Measurements from ENCODE around the gene TJP3. TPM values are rescaled to one million over a fixed set of nuclear protein-coding genes. Genes with fewer than 3 reads are reported as not detected.

The TJP3 gene
- total and polyA plus RNA-seq, 2 donors from 2014 or later, result 26.5 to 32.5 TPM

DNA sequence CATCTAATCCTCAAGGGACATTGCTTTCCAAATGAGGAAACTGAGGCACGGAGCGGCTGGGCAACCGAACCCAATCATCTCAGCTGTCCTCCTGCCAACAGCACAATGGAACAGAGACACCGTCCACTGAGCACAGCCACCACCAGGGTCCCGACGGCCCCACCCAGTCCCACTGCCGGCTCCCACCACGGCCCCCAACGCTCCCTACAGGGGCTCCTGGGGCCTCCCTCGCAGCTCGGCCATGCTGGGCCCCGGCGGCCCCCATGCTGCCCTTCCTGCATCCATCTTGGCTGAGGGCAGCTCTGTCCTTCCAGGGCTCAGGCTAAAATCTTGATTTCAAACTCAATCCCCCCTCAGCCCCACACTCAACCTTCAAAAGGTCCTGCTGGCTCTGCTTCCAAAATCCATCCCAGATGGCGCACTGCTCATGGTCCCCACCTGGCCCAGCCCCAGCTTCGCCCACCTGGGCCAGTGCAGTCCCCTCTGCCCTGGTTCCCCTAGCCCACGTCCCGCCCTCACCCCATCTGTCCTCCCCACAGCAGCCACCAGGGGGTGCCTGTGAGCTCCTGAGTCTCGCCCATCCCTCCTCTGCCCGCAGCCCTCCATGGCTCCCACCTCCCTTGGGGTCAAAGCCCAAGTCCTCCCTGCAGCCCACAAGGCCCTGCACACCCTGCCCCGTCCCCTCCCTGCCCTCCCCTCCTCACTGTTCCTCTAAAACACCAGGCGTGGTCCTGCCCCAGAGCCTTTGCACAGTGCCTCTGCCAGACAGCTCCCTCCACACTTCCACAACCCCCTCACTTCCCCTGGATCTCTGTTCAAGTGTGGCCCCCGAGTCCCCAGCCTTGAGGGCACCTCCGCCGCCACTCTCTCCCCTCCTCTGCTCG is 15.8 kb upstream of the TJP3 start:
- H3K4me1 ChIP-seq (ENCODE audit: control insufficient read depth in 2 of 3, insufficient read depth in 2 of 3, low read depth in 1 of 3, low read length in 3 of 3), result peaks cover 0 to 8% (median 0%) of the 10 kb centered on the region in 3 donors
- no peaks in the 10 kb centered on the region for H3K27me3 ChIP-seq (ENCODE audit: control insufficient read depth, insufficient read depth, low read length)
- TF ChIP-seq, protein P1, sequence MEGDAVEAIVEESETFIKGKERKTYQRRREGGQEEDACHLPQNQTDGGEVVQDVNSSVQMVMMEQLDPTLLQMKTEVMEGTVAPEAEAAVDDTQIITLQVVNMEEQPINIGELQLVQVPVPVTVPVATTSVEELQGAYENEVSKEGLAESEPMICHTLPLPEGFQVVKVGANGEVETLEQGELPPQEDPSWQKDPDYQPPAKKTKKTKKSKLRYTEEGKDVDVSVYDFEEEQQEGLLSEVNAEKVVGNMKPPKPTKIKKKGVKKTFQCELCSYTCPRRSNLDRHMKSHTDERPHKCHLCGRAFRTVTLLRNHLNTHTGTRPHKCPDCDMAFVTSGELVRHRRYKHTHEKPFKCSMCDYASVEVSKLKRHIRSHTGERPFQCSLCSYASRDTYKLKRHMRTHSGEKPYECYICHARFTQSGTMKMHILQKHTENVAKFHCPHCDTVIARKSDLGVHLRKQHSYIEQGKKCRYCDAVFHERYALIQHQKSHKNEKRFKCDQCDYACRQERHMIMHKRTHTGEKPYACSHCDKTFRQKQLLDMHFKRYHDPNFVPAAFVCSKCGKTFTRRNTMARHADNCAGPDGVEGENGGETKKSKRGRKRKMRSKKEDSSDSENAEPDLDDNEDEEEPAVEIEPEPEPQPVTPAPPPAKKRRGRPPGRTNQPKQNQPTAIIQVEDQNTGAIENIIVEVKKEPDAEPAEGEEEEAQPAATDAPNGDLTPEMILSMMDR (IDR thresholded peaks at IDR 0.05; ENCODE audit: borderline replicate concordance, extremely low read depth, insufficient read depth), result peak; percentile 16
- H3K36me3 ChIP-seq (ENCODE audit: control insufficient read depth in 2 of 3, insufficient read depth in 3 of 3, low read length in 3 of 3), result no peaks in the 10 kb centered on the region
- H3K9me3 ChIP-seq (ENCODE audit: control insufficient read depth in 2 of 3, insufficient read depth in 1 of 3, low read length in 3 of 3), result no peaks in the 10 kb centered on the region
- no peak overlapping the region for H3K27ac ChIP-seq (ENCODE audit: low read depth in 2 of 2, low read length in 2 of 2)
- no peak for DNase-seq
- intact Hi-C loops (cut with DNase I), result no loop called here
- H3K4me3 ChIP-seq (ENCODE audit: low read length in 3 of 3), result no peak overlapping the region
- FAIRE-seq, result no peak
- no peak overlapping the region for H3K9ac ChIP-seq (ENCODE audit: low read length in 3 of 3)

DNA sequence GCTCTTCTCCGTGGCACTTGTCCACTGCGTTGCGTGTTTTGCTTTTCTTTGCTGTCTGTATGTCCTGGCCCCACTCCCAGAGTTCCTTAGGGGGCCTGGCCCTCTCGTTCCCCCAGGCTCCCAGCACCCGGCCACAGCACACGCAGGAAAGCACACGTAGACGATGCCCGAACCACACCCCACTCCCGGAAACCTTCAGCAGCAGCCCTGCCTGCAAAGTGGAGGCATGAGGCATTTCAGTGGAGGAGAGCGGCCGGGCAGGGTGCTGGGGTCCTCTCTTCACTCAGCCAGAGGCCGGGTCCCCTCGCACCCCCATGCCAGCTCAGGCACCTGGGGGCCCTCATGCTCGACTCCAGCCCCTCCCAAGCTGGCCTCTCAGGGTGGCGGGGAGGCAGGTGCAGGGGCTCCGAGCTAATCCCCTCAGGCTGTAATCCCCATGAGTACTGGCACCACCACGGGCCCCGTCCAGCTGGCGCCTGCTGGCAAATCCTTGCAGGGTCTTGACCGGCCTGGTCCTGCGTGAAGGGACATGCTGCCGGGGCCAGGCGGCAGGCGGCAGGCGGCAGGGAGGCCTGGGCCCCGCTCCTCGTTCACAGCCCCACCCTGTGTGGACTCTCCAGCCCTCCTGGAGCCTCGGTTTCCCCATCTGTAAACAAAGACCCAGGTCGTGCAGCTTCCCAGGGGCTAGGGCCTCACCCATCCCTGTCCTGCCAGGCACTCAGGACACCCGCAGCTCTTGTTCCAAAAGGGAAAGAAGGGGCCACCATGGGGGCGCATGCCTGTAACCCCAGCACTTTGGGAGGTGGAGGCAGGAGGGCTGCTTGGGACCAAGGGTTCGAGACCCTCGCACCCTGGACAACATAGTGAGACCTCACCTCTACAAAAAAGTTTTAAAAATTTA is 14.9 kb upstream of the TJP3 start:
- TF ChIP-seq, protein P1 (IDR thresholded peaks at IDR 0.05; ENCODE audit: borderline replicate concordance, extremely low read depth, insufficient read depth), result no peak
- intact Hi-C loops (cut with DNase I), result no loop called here
- Histone ChIP-seq H3K9me3 (ENCODE audit: control insufficient read depth in 2 of 3, insufficient read depth in 1 of 3, low read length in 3 of 3) (no peaks in the 10 kb centered on the region), H3K36me3 (ENCODE audit: control insufficient read depth in 2 of 3, insufficient read depth in 3 of 3, low read length in 3 of 3) (no peaks in the 10 kb centered on the region), H3K4me1 (ENCODE audit: control insufficient read depth in 2 of 3, insufficient read depth in 2 of 3, low read depth in 1 of 3, low read length in 3 of 3) (peaks cover 0 to 6% (median 5%) of the 10 kb centered on the region in 3 donors), H3K27me3 (ENCODE audit: control insufficient read depth, insufficient read depth, low read length) (no peaks in the 10 kb centered on the region), H3K4me3 (ENCODE audit: low read length in 3 of 3) (no peak overlapping the region), H3K27ac (ENCODE audit: low read depth in 2 of 2, low read length in 2 of 2) (no peak overlapping the region), H3K9ac (ENCODE audit: low read length in 3 of 3) (no peak overlapping the region)
- no peak for FAIRE-seq
- no peak for DNase-seq

DNA sequence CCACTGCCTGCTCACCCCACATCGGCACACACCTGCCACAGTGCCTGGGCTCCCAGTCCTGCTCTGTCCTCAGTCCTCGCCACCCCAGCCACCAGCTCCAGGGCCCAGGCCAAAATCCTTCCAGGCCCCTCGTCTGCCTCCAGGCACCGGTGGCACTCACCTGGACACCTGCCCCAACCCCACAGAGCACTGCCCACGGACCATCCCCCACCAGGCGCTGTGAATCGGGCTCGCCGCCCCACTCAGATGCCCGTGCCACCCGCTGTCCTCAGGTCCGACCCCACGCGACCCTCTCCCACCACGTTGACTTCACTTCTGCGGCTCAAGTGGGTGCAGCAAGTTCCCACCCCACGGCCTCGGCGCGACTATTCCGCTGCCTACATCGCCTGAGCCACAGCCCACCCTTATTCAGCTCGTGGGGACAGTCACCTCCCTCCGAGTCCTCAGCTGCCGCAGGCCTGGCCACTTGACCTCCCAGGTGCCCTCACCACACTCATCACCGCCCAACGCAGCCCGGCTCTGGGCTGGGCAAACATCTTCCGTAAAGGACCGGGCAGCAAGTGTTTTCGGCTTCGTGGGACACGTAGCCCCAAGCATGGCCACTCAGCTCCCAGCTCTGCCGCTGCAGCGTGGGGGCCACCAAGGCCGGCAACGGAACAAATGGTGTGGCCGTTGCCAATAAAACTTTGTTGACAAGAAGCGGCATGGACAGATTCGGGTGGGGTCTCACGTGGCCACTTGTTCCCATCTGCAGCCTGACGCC is 13.6 kb upstream of the TJP3 start:
- H3K9ac ChIP-seq (ENCODE audit: low read length in 3 of 3), result no peak overlapping the region
- no peak for DNase-seq
- TF ChIP-seq, protein P1 (IDR thresholded peaks at IDR 0.05; ENCODE audit: borderline replicate concordance, extremely low read depth, insufficient read depth), result no peak
- FAIRE-seq, result no peak
- H3K9me3 ChIP-seq (ENCODE audit: control insufficient read depth in 2 of 3, insufficient read depth in 1 of 3, low read length in 3 of 3), result no peaks in the 10 kb centered on the region
- H3K4me1 ChIP-seq (ENCODE audit: control insufficient read depth in 2 of 3, insufficient read depth in 2 of 3, low read depth in 1 of 3, low read length in 3 of 3), result peaks cover 0 to 9% (median 6%) of the 10 kb centered on the region in 3 donors
- no peak overlapping the region for H3K27ac ChIP-seq (ENCODE audit: low read depth in 2 of 2, low read length in 2 of 2)
- intact Hi-C loops (cut with DNase I), result no loop called here
- H3K4me3 ChIP-seq (ENCODE audit: low read length in 3 of 3), result no peak overlapping the region
- no peaks in the 10 kb centered on the region for H3K27me3 ChIP-seq (ENCODE audit: control insufficient read depth, insufficient read depth, low read length)
- no peaks in the 10 kb centered on the region for H3K36me3 ChIP-seq (ENCODE audit: control insufficient read depth in 2 of 3, insufficient read depth in 3 of 3, low read length in 3 of 3)
